H1 (cell line): Measurements from ENCODE around the gene MYLK. TPM values are rescaled to one million over a fixed set of nuclear protein-coding genes. Genes with fewer than 3 reads are reported as not detected.

Experiments used
- CHD1 ChIP-seq: IDR thresholded peaks from 2 replicates; pipeline ENCODE4 v1.6.1; 2012; ENCODE audit warnings: low read depth, low read length, improper control_type of control experiment
- TBP ChIP-seq: IDR thresholded peaks from 2 replicates; pipeline ENCODE4 v1.6.1; 2011; ENCODE audit warnings: low read depth, low read length, improper control_type of control experiment
- polyA plus RNA-seq, 7 experiments: library from polyadenylated mRNA; depleted of rRNA in 3 of 7; stranded (reverse) in 5 of 7; unstranded in 2 of 7; fragments of >200 nt in 5 of 7; fragments of 200-250 nt in 2 of 7; gene quantifications; 1 replicate in 5 of 7; 2 replicates in 1 of 7; 4 replicates in 1 of 7; pipeline versions ENCODE4 v1.2.1 to v1.2.3, GENCODE V29; 2011 to 2013; ENCODE audit warnings: missing spikeins in 2 of 7, mixed read lengths in 2 of 7
- total RNA-seq: library from RNA; stranded (reverse); fragmentation: NEBNext Ultra II Directional; extraction: Animal tissue kit (Norgen Biotek cat#: 25700); gene quantifications from 2 replicates; pipeline ENCODE4 v1.2.1, GENCODE V29; 2021
- TF ChIP-seq, protein P1 (sequence below): IDR thresholded peaks from 2 replicates; pipeline ENCODE4 v1.6.1; 2012; ENCODE audit warnings: inconsistent platforms

Gene MYLK
- total and polyA plus RNA-seq, 2 of the 8 experiments (the other 6 are each of a cell fraction or from before 2014, with no cell fraction given): 11.6 to 21.3 TPM

DNA sequence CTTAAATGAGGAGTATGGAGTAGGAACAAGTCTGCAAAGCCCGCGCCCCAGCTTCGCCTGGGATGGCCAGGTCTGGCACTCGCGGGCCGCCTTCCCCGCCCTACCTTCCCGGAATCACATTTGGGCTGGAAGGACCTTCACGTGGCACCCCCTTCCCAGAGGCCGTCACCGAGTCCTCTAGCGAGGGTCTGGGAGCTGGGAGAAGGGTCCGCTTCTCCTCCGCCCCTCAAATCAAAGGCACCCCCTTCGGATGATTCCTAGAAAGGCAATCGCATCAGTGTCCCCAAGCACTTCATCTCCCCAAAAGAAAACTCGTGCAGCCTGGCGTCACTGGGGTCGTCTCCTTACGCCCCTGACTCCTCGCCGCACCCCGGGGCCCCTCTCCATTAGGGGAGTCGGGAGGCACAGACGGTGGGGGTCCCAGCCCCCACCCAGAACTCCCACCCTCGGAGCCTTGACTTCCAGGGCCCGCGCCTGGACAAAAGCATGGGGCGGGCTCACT, 380 bp downstream of the MYLK start (continued):
- TF ChIP-seq, protein P1, sequence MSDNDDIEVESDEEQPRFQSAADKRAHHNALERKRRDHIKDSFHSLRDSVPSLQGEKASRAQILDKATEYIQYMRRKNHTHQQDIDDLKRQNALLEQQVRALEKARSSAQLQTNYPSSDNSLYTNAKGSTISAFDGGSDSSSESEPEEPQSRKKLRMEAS: peak; percentile 64
- TF ChIP-seq TBP: peak; percentile 42; the same call in 1 of the 2 replicates
- no peak for TF ChIP-seq CHD1
